GM12891 (cell line): ENCODE results near the gene CTSH.
A peak's percentile ranks its signal among the peaks of the same experiment; 100 is the strongest.

ENCODE experiments used
- DNase-seq: peaks from one replicate; pipeline ENCODE4 v3.0.0; 2011; ENCODE audit warnings: low spot score; ENCODE audit not compliant: insufficient read length
- FAIRE-seq: peaks from 2 replicates; lab custom pipeline; 2011; peaks lifted over from hg19 to GRCh38; lab: Jason Lieb, UNC
- PAX5 ChIP-seq: IDR thresholded peaks from 2 replicates; pipeline ENCODE4 v1.6.1; 2011; ENCODE audit warnings: low read length, moderate library complexity, mild to moderate bottlenecking; ENCODE audit not compliant: insufficient read depth, severe bottlenecking
- POLR2A ChIP-seq: IDR thresholded peaks from 2 replicates; pipeline ENCODE4 v1.6.1; 2011; ENCODE audit warnings: low read depth, low read length, control low read depth
- POLR2AphosphoS5 ChIP-seq: IDR thresholded peaks from 2 replicates; pipeline ENCODE4 v1.6.1; 2011; ENCODE audit warnings: low read depth, low read length, control low read depth
- POU2F2 ChIP-seq: IDR thresholded peaks from 2 replicates; pipeline ENCODE4 v1.6.1; 2011; ENCODE audit warnings: low read depth, mild to moderate bottlenecking, control low read depth, low read length, moderate library complexity
- SPI1 ChIP-seq: IDR thresholded peaks from 2 replicates; pipeline ENCODE4 v1.6.1; 2011; ENCODE audit warnings: low read depth, low read length, control low read depth
- TAF1 ChIP-seq: IDR thresholded peaks from 2 replicates; pipeline ENCODE4 v1.6.1; 2011; ENCODE audit warnings: low read depth, low read length, control low read depth

The CTSH gene

GRCh38 chr15:78977591-78978347 is 32.9 kb upstream of the CTSH start:
- FAIRE-seq = no peak
- DNase-seq = no peak
- TF ChIP-seq PAX5 (no peak), POU2F2 (peak; percentile 11; the same call in 1 of the 2 replicates), POLR2AphosphoS5 (no peak)

- peak; percentile 64 for DNase-seq
- TF ChIP-seq POLR2AphosphoS5 = no peak; the same call in 1 of the 2 replicates
- peak; percentile 74 for TF ChIP-seq SPI1
- TF ChIP-seq POLR2A = no peak
- peak; percentile 90 for FAIRE-seq
Observed at GRCh38 chr15:78977091-78977571, 32.3 kb upstream of the CTSH start.

- FAIRE-seq (no peak), DNase-seq (peak; percentile 35)
- TF ChIP-seq TAF1 (no peak), POLR2AphosphoS5 (no peak), PAX5 (no peak), POLR2A (no peak), SPI1 (no peak), POU2F2 (no peak)
Observed at GRCh38 chr15:78976691-78977090, 31.8 kb upstream of the CTSH start.

GRCh38 chr15:78974272-78974918 is 29.5 kb upstream of the CTSH start:
- DNase-seq = no peak
- TF ChIP-seq SPI1 (no peak), POLR2AphosphoS5 (no peak), POLR2A (no peak), POU2F2 (no peak), TAF1 (no peak), PAX5 (no peak)
- no peak for FAIRE-seq

- FAIRE-seq (no peak), DNase-seq (no peak)
- TF ChIP-seq SPI1 (no peak), TAF1 (no peak), POU2F2 (no peak), POLR2AphosphoS5 (no peak), PAX5 (no peak), POLR2A (no peak)
Observed at GRCh38 chr15:78969687-78970349, 25.0 kb upstream of the CTSH start.

- FAIRE-seq (no peak), DNase-seq (no peak)
- no peak for TF ChIP-seq POU2F2
- TF ChIP-seq TAF1 = no peak
- TF ChIP-seq POLR2AphosphoS5 = no peak
- TF ChIP-seq PAX5 = no peak
- no peak for TF ChIP-seq POLR2A
- no peak for TF ChIP-seq SPI1
Observed at GRCh38 chr15:78968539-78969271, 23.9 kb upstream of the CTSH start.

GRCh38 chr15:78968114-78968513 is 23.3 kb upstream of the CTSH start:
- no peak for TF ChIP-seq TAF1
- no peak for TF ChIP-seq PAX5
- TF ChIP-seq SPI1 = no peak
- no peak for TF ChIP-seq POLR2AphosphoS5
- TF ChIP-seq POU2F2 = no peak
- no peak for TF ChIP-seq POLR2A
- DNase-seq (no peak), FAIRE-seq (no peak)

- TF ChIP-seq POLR2AphosphoS5 = no peak
- no peak for TF ChIP-seq POLR2A
- no peak for TF ChIP-seq PAX5
- TF ChIP-seq SPI1 = no peak
- no peak for TF ChIP-seq POU2F2
- TF ChIP-seq TAF1 = no peak
- FAIRE-seq (no peak), DNase-seq (no peak)
Observed at GRCh38 chr15:78960308-78960707, 15.5 kb upstream of the CTSH start.

GRCh38 chr15:78959360-78959759 is 14.5 kb upstream of the CTSH start:
- DNase-seq = no peak
- no peak for FAIRE-seq
- TF ChIP-seq TAF1 (no peak), POLR2A (no peak), SPI1 (no peak), POU2F2 (no peak), POLR2AphosphoS5 (no peak), PAX5 (no peak)
